Pancreas (tissue), 10 donors: ENCODE results near the gene NAV2. TPM values are rescaled to one million over a fixed set of nuclear protein-coding genes. Genes with fewer than 3 reads are reported as not detected.

Experiments
- ATAC-seq, 4 donors: fragments of 200-7000 bp; cut with Tn5 transposase; one replicate each; pipeline versions ENCODE4 v1.8.0 to v1.9.1; 2020; ENCODE audit warnings: mild to moderate bottlenecking in 4 of 4, moderate library complexity in 4 of 4
- DNase-seq, 6 donors: peaks; one replicate each; pipeline ENCODE4 v3.0.0-alpha.2; 2020
- FAIRE-seq: peaks from 2 replicates; lab custom pipeline; 2012; peaks lifted over from hg19 to GRCh38; lab: Jason Lieb, UNC
- H3K27ac ChIP-seq, 4 donors: fragments of 200-600 bp; sonication (generic); 1 replicate in 3 of 4; 2 replicates in 1 of 4; pipeline versions ENCODE4 v1.5.0 to v1.8.0; 2020
- H3K27me3 ChIP-seq, 4 donors: fragments of 200-600 bp; one replicate each; pipeline ENCODE4 v1.8.0; 2021
- H3K36me3 ChIP-seq, 3 donors: fragments of 200-600 bp; sonication (generic) in 1 of 3; one replicate each; pipeline versions ENCODE4 v1.5.0 to v1.8.0; 2020 to 2021
- H3K4me1 ChIP-seq, 3 donors: fragments of 200-600 bp; one replicate each; pipeline ENCODE4 v1.8.0; 2021
- H3K4me3 ChIP-seq, 4 donors: fragments of 200-600 bp; sonication (generic) in 2 of 4; one replicate each; pipeline versions ENCODE4 v1.5.0 to v1.8.0; 2020 to 2021
- H3K9me3 ChIP-seq, 4 donors: fragments of 200-600 bp; one replicate each; pipeline ENCODE4 v1.8.0; 2021
- WGBS, 2 donors: extraction: QIAGEN DNeasy Blood & Tissue Kit; methylation state at CpG; one replicate each; pipeline ENCODE4 v1.1.7; 2013; 5-methylcytosine and 5-hydroxymethylcytosine counted together
- intact Hi-C, 3 donors: fragments of 100-400 bp; cut with DNase I; formaldehyde crosslinking; loops; one replicate each; pipeline versions ENCODE4 v1.11.1 to v1.14.2; 2022
- polyA plus RNA-seq, 2 donors: library from polyadenylated mRNA; stranded (reverse); fragments of 200-250 nt; gene quantifications; one replicate each; pipeline ENCODE4 v1.2.3, GENCODE V29; 2013
- total RNA-seq, 6 donors: library from RNA; stranded (reverse); fragmentation: NEBNext Ultra II Directional in 4 of 6; extraction: Animal tissue kit (Norgen Biotek cat#: 25700) in 4 of 6; gene quantifications; one replicate each; pipeline versions ENCODE4 v1.2.1 to v1.2.4, GENCODE V29; 2021 to 2023
- TF ChIP-seq, protein P1 (sequence below), 4 donors: fragments of 200-600 bp; sonication (generic) in 3 of 4; IDR thresholded peaks; one replicate each; pipeline versions ENCODE4 v1.5.0 to v1.8.0; 2021; ENCODE audit warnings: antibody characterized with exemption in 4 of 4
- donor health status: healthy with polysubstance abuse.
- donor health status: DM: no; HTN: no; CAD: no; lungs with moderate emphysema.
- donor health status: DM: no; HTN: no; CAD: no.
- donor health status: control.
- donor health status: control.
- donor health status: Bipolar disorder and iron deficiency.
- donor health status: DM: yes; HTN: yes; CAD: no.
- donor health status: DM: no; HTN: no; CAD: no.
- donor health status: DM: no; HTN: no; CAD: no.
- donor health status: DM: yes; HTN: yes; CAD: no.

The NAV2 gene
- total and polyA plus RNA-seq, 8 donors = 5.8 to 26.9 (median 16.3) TPM

DNA sequence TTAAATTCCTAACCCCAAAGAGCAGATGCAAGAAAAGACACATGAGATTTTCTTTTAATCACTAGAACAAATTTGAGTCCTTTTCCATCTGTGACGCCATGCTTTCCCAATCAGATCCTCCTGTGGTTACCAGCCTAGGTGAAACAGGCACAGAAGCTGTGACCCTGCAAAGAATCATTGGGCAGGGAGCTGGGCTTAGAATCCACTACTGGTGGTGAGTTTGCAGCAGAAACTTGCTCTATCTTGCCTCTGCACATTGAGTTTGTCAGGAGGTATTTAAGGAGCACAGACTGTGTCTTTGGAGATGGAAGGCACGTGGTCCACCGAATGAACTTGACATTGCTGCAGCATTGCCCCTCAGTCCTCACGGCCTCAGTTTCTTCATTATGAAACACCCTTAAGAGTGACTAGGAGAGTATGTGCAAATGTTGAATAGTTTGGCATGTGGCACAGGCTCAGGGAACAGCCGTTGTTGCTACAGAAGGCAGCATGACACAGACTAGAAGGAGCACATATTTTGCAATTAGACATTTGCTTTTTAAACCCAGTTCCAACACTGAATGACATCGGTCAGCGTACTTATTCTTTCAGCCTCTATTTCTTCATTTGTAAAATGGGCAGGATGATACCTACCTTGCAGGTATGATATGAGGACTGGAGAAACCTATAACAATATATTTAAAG lies 320.1 kb downstream of the NAV2 start:
- no peak for FAIRE-seq
- no peak overlapping the region for H3K4me3 ChIP-seq
- no peak for DNase-seq
- H3K27ac ChIP-seq = no peak overlapping the region
- ATAC-seq = no peak
- 76 to 81% methylated on average over 7 of the region's 7 CpGs for WGBS, 2 donors
- H3K4me1 ChIP-seq = peaks cover 16 to 33% (median 18%) of the 10 kb centered on the region in 3 donors
- no peaks in the 10 kb centered on the region for H3K9me3 ChIP-seq
- no peaks in the 10 kb centered on the region for H3K36me3 ChIP-seq
- TF ChIP-seq, protein P1, sequence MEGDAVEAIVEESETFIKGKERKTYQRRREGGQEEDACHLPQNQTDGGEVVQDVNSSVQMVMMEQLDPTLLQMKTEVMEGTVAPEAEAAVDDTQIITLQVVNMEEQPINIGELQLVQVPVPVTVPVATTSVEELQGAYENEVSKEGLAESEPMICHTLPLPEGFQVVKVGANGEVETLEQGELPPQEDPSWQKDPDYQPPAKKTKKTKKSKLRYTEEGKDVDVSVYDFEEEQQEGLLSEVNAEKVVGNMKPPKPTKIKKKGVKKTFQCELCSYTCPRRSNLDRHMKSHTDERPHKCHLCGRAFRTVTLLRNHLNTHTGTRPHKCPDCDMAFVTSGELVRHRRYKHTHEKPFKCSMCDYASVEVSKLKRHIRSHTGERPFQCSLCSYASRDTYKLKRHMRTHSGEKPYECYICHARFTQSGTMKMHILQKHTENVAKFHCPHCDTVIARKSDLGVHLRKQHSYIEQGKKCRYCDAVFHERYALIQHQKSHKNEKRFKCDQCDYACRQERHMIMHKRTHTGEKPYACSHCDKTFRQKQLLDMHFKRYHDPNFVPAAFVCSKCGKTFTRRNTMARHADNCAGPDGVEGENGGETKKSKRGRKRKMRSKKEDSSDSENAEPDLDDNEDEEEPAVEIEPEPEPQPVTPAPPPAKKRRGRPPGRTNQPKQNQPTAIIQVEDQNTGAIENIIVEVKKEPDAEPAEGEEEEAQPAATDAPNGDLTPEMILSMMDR (IDR thresholded peaks at IDR 0.05) = no peak
- intact Hi-C loops = no loop called here
- H3K27me3 ChIP-seq = no peaks in the 10 kb centered on the region

DNA sequence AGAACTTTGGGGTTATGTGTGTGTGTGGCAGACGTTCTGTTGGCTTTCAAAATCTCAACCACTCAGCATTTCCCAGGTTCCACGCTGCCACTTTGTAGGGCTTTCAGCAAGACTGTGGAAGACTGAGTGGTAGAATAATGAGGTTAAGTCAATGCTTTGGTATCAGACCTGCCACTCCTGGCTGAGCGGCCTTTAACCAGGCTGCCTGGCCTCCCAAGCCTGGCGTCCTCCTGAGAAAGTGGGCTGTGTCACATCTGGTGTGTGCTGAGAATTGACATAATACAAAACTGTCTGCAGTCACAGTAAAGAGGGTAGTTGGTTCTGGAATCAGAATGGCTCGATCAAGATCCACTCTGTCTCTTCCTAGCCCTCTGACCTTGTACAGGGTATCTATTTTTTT lies 321.2 kb downstream of the NAV2 start:
- TF ChIP-seq, protein P1 (IDR thresholded peaks at IDR 0.05) = no peak
- peak; percentile 75 to 86 (median 78) for ATAC-seq
- Histone ChIP-seq H3K9me3 (no peaks in the 10 kb centered on the region), H3K4me3 (no peak overlapping the region), H3K27me3 (no peaks in the 10 kb centered on the region), H3K36me3 (no peaks in the 10 kb centered on the region), H3K4me1 (peaks cover 16 to 33% (median 16%) of the 10 kb centered on the region in 3 donors), H3K27ac (peak overlapping the region in 2 of 4 donors; percentile 9 to 50)
- 39 to 44% methylated on average over 5 of the region's 5 CpGs for WGBS, 2 donors
- no peak for FAIRE-seq
- intact Hi-C loops = no loop called here
- peak in 4 of 6 donors; percentile 45 to 67 (median 56) for DNase-seq

DNA sequence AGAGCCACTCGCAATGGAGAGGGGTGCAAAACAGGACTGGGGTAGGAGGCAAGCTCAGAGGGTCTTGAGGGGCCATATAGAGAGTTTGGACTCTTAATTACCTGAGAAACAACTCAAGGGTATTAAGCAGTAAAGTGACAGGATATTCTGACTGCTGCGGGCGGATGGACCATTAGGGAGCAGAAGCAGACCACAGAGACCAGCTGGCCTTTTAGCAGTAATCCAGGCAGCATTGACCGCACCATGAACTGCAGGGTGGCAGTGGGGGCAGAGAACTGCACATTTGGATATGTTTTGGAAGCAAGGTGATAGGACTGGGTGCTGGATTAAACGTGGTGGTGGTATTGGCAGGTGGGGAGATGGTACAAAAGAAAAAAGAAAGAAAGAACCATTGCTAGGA lies 322.3 kb downstream of the NAV2 start:
- H3K4me3 ChIP-seq = no peak overlapping the region
- DNase-seq = no peak
- FAIRE-seq = no peak
- intact Hi-C loops = no loop called here
- no peak for ATAC-seq
- H3K27me3 ChIP-seq = no peaks in the 10 kb centered on the region
- no peak overlapping the region for H3K27ac ChIP-seq
- TF ChIP-seq, protein P1 (IDR thresholded peaks at IDR 0.05) = no peak
- H3K9me3 ChIP-seq = no peaks in the 10 kb centered on the region
- H3K4me1 ChIP-seq = peaks cover 9 to 27% (median 16%) of the 10 kb centered on the region in 3 donors
- H3K36me3 ChIP-seq = no peaks in the 10 kb centered on the region
- 86 to 91% methylated on average over 5 of the region's 5 CpGs for WGBS, 2 donors

DNA sequence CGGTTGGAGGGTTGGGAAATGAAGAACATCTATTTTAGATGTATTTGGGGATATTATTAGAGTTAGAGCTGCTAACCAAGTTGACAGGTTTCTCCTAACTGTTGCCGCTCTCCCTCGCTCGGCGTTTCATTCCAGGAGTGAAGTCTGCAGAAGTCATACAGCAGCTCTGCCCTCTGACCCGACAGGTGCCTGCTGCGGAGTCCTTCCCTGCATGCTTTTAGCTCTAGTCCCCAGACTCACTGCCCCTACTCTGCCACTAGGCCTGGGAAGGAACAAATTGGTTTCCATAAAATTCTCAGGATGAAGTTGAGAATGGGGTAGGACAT lies 322.7 kb downstream of the NAV2 start:
- Histone ChIP-seq H3K9me3 (no peaks in the 10 kb centered on the region), H3K27me3 (no peaks in the 10 kb centered on the region), H3K36me3 (no peaks in the 10 kb centered on the region), H3K4me3 (no peak overlapping the region), H3K27ac (no peak overlapping the region), H3K4me1 (peaks cover 9 to 23% (median 12%) of the 10 kb centered on the region in 3 donors)
- DNase-seq (no peak), FAIRE-seq (no peak), ATAC-seq (no peak)
- intact Hi-C loops = no loop called here
- TF ChIP-seq, protein P1 (IDR thresholded peaks at IDR 0.05) = no peak
- WGBS, 2 donors = 81 to 92% methylated on average over 7 of the region's 7 CpGs
